SK-N-SH treated with all-trans-retinoic acid at 6 μM for 48 hours (cell line): ENCODE results near the gene DHRS4L2.
"Not testable (repeated sequence)": the region's sequence is repeated elsewhere in the genome, so short reads cannot be mapped to it uniquely, and the experiment has no call there.

Source experiments
- BACH2 ChIP-seq: fragments of 250-450 bp; sonication (Bioruptor Pico); IDR thresholded peaks from 2 replicates; pipeline ENCODE4 v1.9.0; 2021; ENCODE audit warnings: mild to moderate bottlenecking, borderline replicate concordance
- CSDC2 ChIP-seq: fragments of 250-450 bp; sonication (Bioruptor Pico); IDR thresholded peaks from 2 replicates; pipeline ENCODE4 v1.5.0; 2020; ENCODE audit warnings: mild to moderate bottlenecking, moderate library complexity
- ESRRG ChIP-seq: fragments of 250-450 bp; sonication (Bioruptor Pico); IDR thresholded peaks from 2 replicates; pipeline ENCODE4 v1.6.1; 2021; ENCODE audit warnings: mild to moderate bottlenecking
- ISL1 ChIP-seq: fragments of 250-450 bp; sonication (Bioruptor Pico); IDR thresholded peaks from 2 replicates; pipeline ENCODE4 v2.1.2; 2022; ENCODE audit warnings: mild to moderate bottlenecking, moderate library complexity
- RARB ChIP-seq: fragments of 250-450 bp; sonication (Bioruptor Pico); IDR thresholded peaks from 2 replicates; pipeline ENCODE4 v1.8.0; 2021; ENCODE audit warnings: mild to moderate bottlenecking, moderate library complexity
- TOX ChIP-seq: fragments of 250-450 bp; sonication (Bioruptor Pico); IDR thresholded peaks from 2 replicates; pipeline ENCODE4 v1.8.0; 2021; ENCODE audit warnings: mild to moderate bottlenecking, moderate library complexity, borderline replicate concordance
- ZFP3 ChIP-seq: fragments of 250-450 bp; sonication (Bioruptor Pico); IDR thresholded peaks from 2 replicates; pipeline ENCODE4 v1.5.0; 2020; ENCODE audit warnings: mild to moderate bottlenecking, moderate library complexity
- ZNF565 ChIP-seq: fragments of 450-650 bp; formaldehyde crosslinking; conservative IDR thresholded peaks from 2 replicates; pipeline ENCODE4 v1.5.0; 2020; ENCODE audit warnings: low read depth, mild to moderate bottlenecking, moderate library complexity
- ZNF70 ChIP-seq: fragments of 450-650 bp; formaldehyde crosslinking; IDR thresholded peaks from 2 replicates; pipeline ENCODE4 v1.5.0; 2020; ENCODE audit warnings: mild to moderate bottlenecking, moderate library complexity
- TF ChIP-seq, protein P1 (sequence below): fragments of 250-450 bp; sonication (Bioruptor Pico); IDR thresholded peaks from 2 replicates; pipeline ENCODE4 v1.8.0; 2020; ENCODE audit warnings: mild to moderate bottlenecking, moderate library complexity, borderline replicate concordance
- TF ChIP-seq, protein P2 (sequence below): fragments of 250-450 bp; sonication (Bioruptor Pico); IDR thresholded peaks from 2 replicates; pipeline ENCODE4 v1.5.0; 2020; ENCODE audit warnings: mild to moderate bottlenecking, moderate library complexity
- TF ChIP-seq, protein P3 (sequence below): fragments of 250-450 bp; sonication (Bioruptor Pico); IDR thresholded peaks from 2 replicates; pipeline ENCODE4 v1.5.1; 2021; ENCODE audit warnings: mild to moderate bottlenecking, moderate library complexity
- TF ChIP-seq, protein P4 (sequence below): fragments of 250-450 bp; sonication (Bioruptor Pico); IDR thresholded peaks from 2 replicates; pipeline ENCODE4 v1.5.1; 2020; ENCODE audit warnings: low read depth, mild to moderate bottlenecking, moderate library complexity

DNA sequence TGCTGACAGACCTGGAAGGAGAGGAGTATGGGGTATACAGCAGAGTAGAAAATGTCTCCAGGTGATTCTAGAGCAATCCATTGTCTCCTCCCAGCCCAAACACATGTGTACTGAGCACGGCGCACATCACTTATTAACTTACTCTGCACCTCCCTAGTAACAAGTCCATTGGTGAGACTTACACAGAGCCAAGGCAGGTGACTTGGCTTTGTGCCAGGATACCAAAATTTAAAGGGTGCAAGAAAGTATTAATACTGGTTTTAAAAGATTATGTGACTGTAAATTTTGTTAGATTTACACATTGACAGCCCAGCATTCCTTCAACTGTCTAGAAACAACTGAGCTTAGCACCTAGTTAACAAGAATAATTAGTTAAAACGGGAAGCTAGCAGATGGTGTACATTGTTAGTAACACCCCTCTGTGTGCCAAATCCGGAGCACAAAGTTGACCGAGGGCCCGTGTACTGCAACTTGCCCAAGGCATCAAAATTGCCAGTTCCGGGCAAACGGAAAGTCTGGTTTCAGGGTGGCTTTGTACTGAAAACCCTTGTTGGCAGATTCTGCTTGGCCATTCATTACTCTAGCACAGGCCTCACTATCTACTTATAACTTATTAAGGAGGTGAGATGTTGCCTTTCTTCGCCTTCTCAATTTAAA lies 30.7 kb upstream of the DHRS4L2 start:
- TF ChIP-seq, protein P1, sequence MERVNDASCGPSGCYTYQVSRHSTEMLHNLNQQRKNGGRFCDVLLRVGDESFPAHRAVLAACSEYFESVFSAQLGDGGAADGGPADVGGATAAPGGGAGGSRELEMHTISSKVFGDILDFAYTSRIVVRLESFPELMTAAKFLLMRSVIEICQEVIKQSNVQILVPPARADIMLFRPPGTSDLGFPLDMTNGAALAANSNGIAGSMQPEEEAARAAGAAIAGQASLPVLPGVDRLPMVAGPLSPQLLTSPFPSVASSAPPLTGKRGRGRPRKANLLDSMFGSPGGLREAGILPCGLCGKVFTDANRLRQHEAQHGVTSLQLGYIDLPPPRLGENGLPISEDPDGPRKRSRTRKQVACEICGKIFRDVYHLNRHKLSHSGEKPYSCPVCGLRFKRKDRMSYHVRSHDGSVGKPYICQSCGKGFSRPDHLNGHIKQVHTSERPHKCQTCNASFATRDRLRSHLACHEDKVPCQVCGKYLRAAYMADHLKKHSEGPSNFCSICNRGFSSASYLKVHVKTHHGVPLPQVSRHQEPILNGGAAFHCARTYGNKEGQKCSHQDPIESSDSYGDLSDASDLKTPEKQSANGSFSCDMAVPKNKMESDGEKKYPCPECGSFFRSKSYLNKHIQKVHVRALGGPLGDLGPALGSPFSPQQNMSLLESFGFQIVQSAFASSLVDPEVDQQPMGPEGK (CRISPR knock-in tag), result not testable (repeated sequence)
- not testable (repeated sequence) for TF ChIP-seq TOX (CRISPR knock-in tag); ESRRG (CRISPR knock-in tag); RARB (CRISPR knock-in tag); ISL1 (CRISPR knock-in tag); ZNF70; ZFP3 (CRISPR knock-in tag); CSDC2 (CRISPR knock-in tag); ZNF565 (CRISPR knock-in tag); BACH2
- TF ChIP-seq, protein P2, sequence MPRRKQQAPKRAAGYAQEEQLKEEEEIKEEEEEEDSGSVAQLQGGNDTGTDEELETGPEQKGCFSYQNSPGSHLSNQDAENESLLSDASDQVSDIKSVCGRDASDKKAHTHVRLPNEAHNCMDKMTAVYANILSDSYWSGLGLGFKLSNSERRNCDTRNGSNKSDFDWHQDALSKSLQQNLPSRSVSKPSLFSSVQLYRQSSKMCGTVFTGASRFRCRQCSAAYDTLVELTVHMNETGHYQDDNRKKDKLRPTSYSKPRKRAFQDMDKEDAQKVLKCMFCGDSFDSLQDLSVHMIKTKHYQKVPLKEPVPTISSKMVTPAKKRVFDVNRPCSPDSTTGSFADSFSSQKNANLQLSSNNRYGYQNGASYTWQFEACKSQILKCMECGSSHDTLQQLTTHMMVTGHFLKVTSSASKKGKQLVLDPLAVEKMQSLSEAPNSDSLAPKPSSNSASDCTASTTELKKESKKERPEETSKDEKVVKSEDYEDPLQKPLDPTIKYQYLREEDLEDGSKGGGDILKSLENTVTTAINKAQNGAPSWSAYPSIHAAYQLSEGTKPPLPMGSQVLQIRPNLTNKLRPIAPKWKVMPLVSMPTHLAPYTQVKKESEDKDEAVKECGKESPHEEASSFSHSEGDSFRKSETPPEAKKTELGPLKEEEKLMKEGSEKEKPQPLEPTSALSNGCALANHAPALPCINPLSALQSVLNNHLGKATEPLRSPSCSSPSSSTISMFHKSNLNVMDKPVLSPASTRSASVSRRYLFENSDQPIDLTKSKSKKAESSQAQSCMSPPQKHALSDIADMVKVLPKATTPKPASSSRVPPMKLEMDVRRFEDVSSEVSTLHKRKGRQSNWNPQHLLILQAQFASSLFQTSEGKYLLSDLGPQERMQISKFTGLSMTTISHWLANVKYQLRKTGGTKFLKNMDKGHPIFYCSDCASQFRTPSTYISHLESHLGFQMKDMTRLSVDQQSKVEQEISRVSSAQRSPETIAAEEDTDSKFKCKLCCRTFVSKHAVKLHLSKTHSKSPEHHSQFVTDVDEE (CRISPR knock-in tag), result not testable (repeated sequence)
- TF ChIP-seq, protein P3, sequence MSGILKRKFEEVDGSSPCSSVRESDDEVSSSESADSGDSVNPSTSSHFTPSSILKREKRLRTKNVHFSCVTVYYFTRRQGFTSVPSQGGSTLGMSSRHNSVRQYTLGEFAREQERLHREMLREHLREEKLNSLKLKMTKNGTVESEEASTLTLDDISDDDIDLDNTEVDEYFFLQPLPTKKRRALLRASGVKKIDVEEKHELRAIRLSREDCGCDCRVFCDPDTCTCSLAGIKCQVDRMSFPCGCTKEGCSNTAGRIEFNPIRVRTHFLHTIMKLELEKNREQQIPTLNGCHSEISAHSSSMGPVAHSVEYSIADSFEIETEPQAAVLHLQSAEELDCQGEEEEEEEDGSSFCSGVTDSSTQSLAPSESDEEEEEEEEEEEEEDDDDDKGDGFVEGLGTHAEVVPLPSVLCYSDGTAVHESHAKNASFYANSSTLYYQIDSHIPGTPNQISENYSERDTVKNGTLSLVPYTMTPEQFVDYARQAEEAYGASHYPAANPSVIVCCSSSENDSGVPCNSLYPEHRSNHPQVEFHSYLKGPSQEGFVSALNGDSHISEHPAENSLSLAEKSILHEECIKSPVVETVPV, result not testable (repeated sequence)
- TF ChIP-seq, protein P4, sequence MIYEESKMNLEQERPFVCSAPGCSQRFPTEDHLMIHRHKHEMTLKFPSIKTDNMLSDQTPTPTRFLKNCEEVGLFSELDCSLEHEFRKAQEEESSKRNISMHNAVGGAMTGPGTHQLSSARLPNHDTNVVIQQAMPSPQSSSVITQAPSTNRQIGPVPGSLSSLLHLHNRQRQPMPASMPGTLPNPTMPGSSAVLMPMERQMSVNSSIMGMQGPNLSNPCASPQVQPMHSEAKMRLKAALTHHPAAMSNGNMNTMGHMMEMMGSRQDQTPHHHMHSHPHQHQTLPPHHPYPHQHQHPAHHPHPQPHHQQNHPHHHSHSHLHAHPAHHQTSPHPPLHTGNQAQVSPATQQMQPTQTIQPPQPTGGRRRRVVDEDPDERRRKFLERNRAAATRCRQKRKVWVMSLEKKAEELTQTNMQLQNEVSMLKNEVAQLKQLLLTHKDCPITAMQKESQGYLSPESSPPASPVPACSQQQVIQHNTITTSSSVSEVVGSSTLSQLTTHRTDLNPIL, result not testable (repeated sequence)
